Measurements from ENCODE around the gene INTS13.

DNA sequence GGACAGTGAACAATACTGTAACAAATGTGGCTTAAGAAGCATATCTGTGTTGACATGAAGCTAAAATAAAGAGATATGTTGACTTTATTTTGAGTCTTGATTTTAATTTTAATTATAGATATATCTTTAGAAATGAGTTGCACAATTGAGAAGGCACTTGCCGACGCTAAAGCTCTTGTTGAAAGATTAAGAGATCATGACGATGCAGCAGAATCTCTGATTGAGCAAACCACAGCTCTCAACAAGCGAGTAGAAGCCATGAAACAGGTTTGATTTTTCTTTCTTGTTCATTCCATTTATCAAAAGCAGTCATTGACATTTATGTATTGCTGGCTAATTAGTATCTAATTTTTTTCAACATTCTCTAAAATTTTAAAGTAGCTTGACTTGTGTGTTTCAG is 16.2 kb upstream of the INTS13 start:
- TF ChIP-seq ZNF274 (IDR thresholded peaks at IDR 0.05; ENCODE audit: low read depth, low read length) (no peak), YY1 (IDR thresholded peaks at IDR 0.05; ENCODE audit: insufficient read depth, insufficient read length) (no peak)
